Osteoblast (primary cell): ENCODE data around the gene IL1RAPL1. TPM values are rescaled to one million over a fixed set of nuclear protein-coding genes. Genes with fewer than 3 reads are reported as not detected.

Experiments used
- DNase-seq: peaks from one replicate; pipeline ENCODE4 v3.0.0; 2011; ENCODE audit warnings: low spot score, mixed read lengths; ENCODE audit not compliant: insufficient read length; ENCODE audit errors: missing footprints
- H2AFZ ChIP-seq: 2 replicates; pipeline ENCODE4 v1.6.0; 2011; ENCODE audit warnings: mild to moderate bottlenecking, low read length
- H3K27ac ChIP-seq: 2 replicates; pipeline ENCODE4 v1.5.1; 2011; ENCODE audit warnings: mild to moderate bottlenecking, low read depth, low read length, moderate library complexity
- H3K27me3 ChIP-seq: 2 replicates; pipeline ENCODE4 v1.6.0; 2012; ENCODE audit warnings: mild to moderate bottlenecking, control low read depth, inconsistent platforms, low read length, moderate library complexity; ENCODE audit not compliant: insufficient read depth
- H3K36me3 ChIP-seq: 2 replicates; pipeline ENCODE4 v1.5.1; 2011; ENCODE audit warnings: mild to moderate bottlenecking, low read length, control low read depth, moderate library complexity; ENCODE audit not compliant: insufficient read depth
- H3K4me1 ChIP-seq: 2 replicates; pipeline ENCODE4 v1.5.1; 2011; ENCODE audit warnings: mild to moderate bottlenecking, low read length, control low read depth, moderate library complexity; ENCODE audit not compliant: insufficient read depth
- H3K4me2 ChIP-seq: 2 replicates; pipeline ENCODE4 v1.6.0; 2011; ENCODE audit warnings: mild to moderate bottlenecking, low read length; ENCODE audit not compliant: insufficient read depth
- H3K4me3 ChIP-seq: fragments of 200-600 bp; sonication (generic); 3 replicates; pipeline ENCODE4 v1.5.1; 2012; ENCODE audit warnings: mild to moderate bottlenecking, low read length, inconsistent platforms; ENCODE audit not compliant: insufficient read depth
- H3K79me2 ChIP-seq: 2 replicates; pipeline ENCODE4 v1.6.0; 2012; ENCODE audit warnings: mild to moderate bottlenecking, low read length, control low read depth, inconsistent platforms; ENCODE audit not compliant: insufficient read depth
- H3K9me3 ChIP-seq: 2 replicates; pipeline ENCODE4 v1.5.1; 2011; ENCODE audit warnings: low read depth, low read length, control low read depth
- H4K20me1 ChIP-seq: 2 replicates; pipeline ENCODE4 v1.6.0; 2012; ENCODE audit warnings: mild to moderate bottlenecking, low read length, control low read depth; ENCODE audit not compliant: insufficient read depth
- CTCF ChIP-seq: IDR thresholded peaks from 2 replicates; pipeline ENCODE4 v1.5.1; 2011; ENCODE audit warnings: mild to moderate bottlenecking, low read depth, low read length, moderate library complexity; ENCODE audit errors: extremely low read depth
- total RNA-seq: library from RNA; depleted of rRNA; stranded (reverse); fragments of >200 nt; gene quantifications from 2 replicates; pipeline ENCODE4 v1.2.3, GENCODE V29; 2012

The IL1RAPL1 gene
- total RNA-seq, 1 donor: under 0.01 TPM

DNA sequence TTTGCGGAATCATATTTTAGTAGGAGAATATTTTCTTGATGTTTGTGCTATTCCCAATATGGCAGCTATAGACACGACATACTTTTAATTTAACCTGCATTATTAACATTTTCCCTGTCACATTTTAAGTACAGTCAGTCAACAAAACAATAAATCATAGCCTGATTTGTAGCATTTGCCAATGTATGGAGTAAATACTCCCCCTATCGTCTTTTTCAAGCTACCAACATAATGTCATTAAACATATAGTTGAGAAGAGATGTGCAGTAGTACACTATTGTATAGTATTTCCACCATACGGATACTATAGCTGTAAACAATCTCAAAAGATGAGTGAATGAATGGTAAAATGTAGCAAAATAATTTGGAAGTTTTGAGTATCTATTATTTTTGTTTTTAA is 1324.4 kb downstream of the IL1RAPL1 start:
- TF ChIP-seq CTCF: no peak
- Histone ChIP-seq H4K20me1 (no peaks in the 10 kb centered on the region), H3K27me3 (no peaks in the 10 kb centered on the region), H3K4me3 (no peak overlapping the region), H3K4me1 (no peaks in the 10 kb centered on the region), H3K4me2 (no peak overlapping the region), H3K9me3 (no peaks in the 10 kb centered on the region), H3K27ac (no peak overlapping the region), H3K36me3 (no peaks in the 10 kb centered on the region), H3K79me2 (no peaks in the 10 kb centered on the region), H2AFZ (no peak overlapping the region)
- DNase-seq: no peak

DNA sequence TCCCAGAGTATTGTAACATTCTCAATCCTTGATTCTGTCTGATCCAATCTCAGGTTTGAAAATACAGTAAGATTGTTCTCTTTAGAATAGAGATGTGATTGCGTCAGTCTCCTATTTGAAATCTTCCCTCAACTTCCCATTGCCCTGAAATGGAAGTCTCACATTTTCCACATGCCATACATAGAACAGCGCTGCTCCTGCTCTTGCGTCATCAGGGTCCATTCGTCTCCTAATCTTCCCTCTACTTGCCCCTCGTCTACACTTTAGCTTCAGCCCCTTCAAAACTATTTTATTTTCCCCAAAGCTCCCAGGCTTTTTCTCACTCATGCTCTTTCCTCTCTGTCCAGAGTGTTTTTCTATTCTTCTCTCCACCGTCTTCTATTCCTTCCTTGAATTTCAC is 1326.4 kb downstream of the IL1RAPL1 start:
- no peaks in the 10 kb centered on the region for H4K20me1 ChIP-seq
- H3K36me3 ChIP-seq: no peaks in the 10 kb centered on the region
- no peak overlapping the region for H2AFZ ChIP-seq
- H3K9me3 ChIP-seq: no peaks in the 10 kb centered on the region
- no peaks in the 10 kb centered on the region for H3K4me1 ChIP-seq
- H3K4me2 ChIP-seq: no peak overlapping the region
- no peak overlapping the region for H3K4me3 ChIP-seq
- no peak for TF ChIP-seq CTCF
- H3K79me2 ChIP-seq: no peaks in the 10 kb centered on the region
- DNase-seq: no peak
- no peaks in the 10 kb centered on the region for H3K27me3 ChIP-seq
- no peak overlapping the region for H3K27ac ChIP-seq

DNA sequence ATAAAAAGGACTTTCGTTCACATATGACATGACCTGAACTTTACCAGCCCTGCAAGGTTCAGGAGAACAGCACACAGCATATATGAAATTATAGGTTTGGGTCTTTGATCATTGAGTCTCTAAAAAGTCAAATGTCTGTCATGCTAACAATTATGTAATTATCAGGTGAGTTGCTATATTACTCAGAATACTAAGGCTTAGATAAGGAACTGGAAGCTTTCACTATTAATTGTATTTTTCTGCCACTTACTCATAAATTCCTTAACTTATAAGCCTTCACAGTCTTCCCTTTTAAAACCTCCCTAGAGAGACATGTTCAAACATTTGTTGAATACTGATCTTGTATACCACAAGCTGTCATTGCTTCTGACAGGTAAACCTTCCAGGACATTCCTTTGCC is 1335.4 kb downstream of the IL1RAPL1 start:
- no peak overlapping the region for H2AFZ ChIP-seq
- no peak overlapping the region for H3K4me3 ChIP-seq
- no peaks in the 10 kb centered on the region for H4K20me1 ChIP-seq
- no peak for DNase-seq
- H3K36me3 ChIP-seq: no peaks in the 10 kb centered on the region
- no peak for TF ChIP-seq CTCF
- no peaks in the 10 kb centered on the region for H3K27me3 ChIP-seq
- H3K79me2 ChIP-seq: no peaks in the 10 kb centered on the region
- H3K4me2 ChIP-seq: no peak overlapping the region
- H3K27ac ChIP-seq: no peak overlapping the region
- no peaks in the 10 kb centered on the region for H3K9me3 ChIP-seq
- H3K4me1 ChIP-seq: no peaks in the 10 kb centered on the region

DNA sequence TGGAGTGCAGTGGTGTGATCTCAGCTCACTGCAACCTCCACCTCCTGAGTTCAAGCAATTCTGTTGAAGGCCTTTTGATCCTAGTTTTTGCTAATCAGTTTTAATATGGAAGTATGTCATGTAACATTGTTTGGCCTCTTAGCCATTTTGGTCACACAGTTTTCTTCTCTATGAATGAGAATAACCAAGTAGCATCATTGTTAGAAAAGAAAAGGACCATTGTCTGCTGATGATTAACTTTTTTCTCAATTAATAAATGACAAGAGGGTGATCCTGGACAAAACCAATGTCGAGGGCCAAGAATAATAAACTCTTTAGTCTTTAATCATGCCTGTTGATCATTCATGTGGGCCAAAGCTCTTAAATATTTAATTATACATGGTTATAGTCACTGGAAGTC is 1338.8 kb downstream of the IL1RAPL1 start:
- no peak for TF ChIP-seq CTCF
- Histone ChIP-seq H3K9me3 (no peaks in the 10 kb centered on the region), H3K27ac (no peak overlapping the region), H2AFZ (no peak overlapping the region), H4K20me1 (no peaks in the 10 kb centered on the region), H3K4me1 (no peaks in the 10 kb centered on the region), H3K79me2 (no peaks in the 10 kb centered on the region), H3K4me3 (no peak overlapping the region), H3K27me3 (no peaks in the 10 kb centered on the region), H3K4me2 (no peak overlapping the region), H3K36me3 (no peaks in the 10 kb centered on the region)
- DNase-seq: no peak
